ENCODE data around the gene HIC1. TPM values are rescaled to one million over a fixed set of nuclear protein-coding genes. Genes with fewer than 3 reads are reported as not detected.
A peak's percentile ranks its signal among the peaks of the same experiment; 100 is the strongest.

HIC1 gene
- total and polyA plus RNA-seq, 8 donors, result 1.5 to 107 (median 8.9) TPM

GRCh38 chr17:2027528-2028233 is 27.2 kb upstream of the HIC1 start:
- H3K36me3 ChIP-seq, result no peaks in the 10 kb centered on the region
- 54 to 65% (median 60%) methylated on average over 11 of the region's 11 CpGs for WGBS, 5 donors
- H3K4me1 ChIP-seq, result peaks cover 42 to 69% (median 66%) of the 10 kb centered on the region in 4 donors
- H3K27ac ChIP-seq, result no peak overlapping the region
- H3K9me3 ChIP-seq, result no peaks in the 10 kb centered on the region
- intact Hi-C loops (cut with DNase I; ENCODE audit: low total_unique reads), result loop anchor here (5.0 kb wide), 1 partner anchor 120 kb away; no protein-coding TSS in a partner anchor
- H3K27me3 ChIP-seq, result peaks cover 0 to 70% (median 45%) of the 10 kb centered on the region in 3 donors
- TF ChIP-seq POLR2AphosphoS5 (IDR thresholded peaks at IDR 0.05), result no peak
- TF ChIP-seq POLR2A (IDR thresholded peaks at IDR 0.05), result no peak
- no peak for TF ChIP-seq EP300 (IDR thresholded peaks at IDR 0.05)
- TF ChIP-seq CTCF (IDR thresholded peaks at IDR 0.05), result no peak
- DNase-seq, result peak in 1 of 2 donors; percentile 41
- no peak overlapping the region for H3K4me3 ChIP-seq

- intact Hi-C loops (cut with DNase I; ENCODE audit: low total_unique reads), result loop anchor here (5.0 kb wide), 1 partner anchor 121 kb away; no protein-coding TSS in a partner anchor
- Histone ChIP-seq H3K4me1 (peaks cover 42 to 66% (median 64%) of the 10 kb centered on the region in 4 donors), H3K4me3 (no peak overlapping the region), H3K27ac (no peak overlapping the region), H3K27me3 (peaks cover 0 to 64% (median 43%) of the 10 kb centered on the region in 3 donors), H3K9me3 (no peaks in the 10 kb centered on the region), H3K36me3 (peaks cover 0 to under 1% (median under 1%) of the 10 kb centered on the region in 4 donors)
- 68 to 92% (median 85%) methylated on average over 5 of the region's 5 CpGs for WGBS, 5 donors
- no peak for DNase-seq
- no peak for TF ChIP-seq POLR2AphosphoS5 (IDR thresholded peaks at IDR 0.05)
- no peak for TF ChIP-seq EP300 (IDR thresholded peaks at IDR 0.05)
Measured at GRCh38 chr17:2028234-2028614, 26.7 kb upstream of the HIC1 start.

DNA sequence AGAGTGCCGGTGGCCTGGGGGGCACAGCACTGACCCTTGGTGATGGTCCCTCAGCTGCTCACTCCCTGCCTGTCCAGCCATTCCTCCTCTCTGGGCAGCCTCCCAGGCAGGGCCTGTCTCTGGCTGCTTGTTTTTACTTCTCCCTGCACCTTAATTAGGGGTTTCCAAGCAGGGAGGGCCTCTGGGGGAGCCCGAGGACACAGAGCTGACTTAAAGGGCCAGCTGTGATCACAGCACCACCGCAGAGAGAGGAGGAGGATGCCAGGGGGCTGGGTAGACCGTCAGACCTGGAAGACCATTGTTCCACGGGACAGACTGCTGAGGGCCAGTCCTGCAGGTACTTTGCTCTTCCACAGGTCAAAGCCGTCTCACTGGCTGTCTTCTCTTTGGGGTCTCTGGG is 26.2 kb upstream of the HIC1 start:
- Histone ChIP-seq H3K36me3 (peaks cover 0 to 5% (median 5%) of the 10 kb centered on the region in 4 donors), H3K27ac (no peak overlapping the region), H3K4me1 (peaks cover 41 to 66% (median 61%) of the 10 kb centered on the region in 4 donors), H3K27me3 (peaks cover 0 to 59% (median 38%) of the 10 kb centered on the region in 3 donors), H3K9me3 (no peaks in the 10 kb centered on the region), H3K4me3 (no peak overlapping the region)
- intact Hi-C loops (cut with DNase I; ENCODE audit: low total_unique reads), result loop anchor here (5.0 kb wide), 1 partner anchor 121 kb away; no protein-coding TSS in a partner anchor
- TF ChIP-seq POLR2A (IDR thresholded peaks at IDR 0.05) (no peak), CTCF (IDR thresholded peaks at IDR 0.05) (no peak), POLR2AphosphoS5 (IDR thresholded peaks at IDR 0.05) (no peak), EP300 (IDR thresholded peaks at IDR 0.05) (no peak)
- DNase-seq, result no peak
- WGBS, 5 donors, result 54 to 64% (median 63%) methylated on average over 5 to 6 of the region's 6 CpGs

GRCh38 chr17:2029911-2030778 is 24.8 kb upstream of the HIC1 start, which contains the start of gene DPH1:
DPH1 (plus strand) TSS chr17:2030153; CDS start chr17:2030170, 17 bp downstream.
- no peaks in the 10 kb centered on the region for H3K9me3 ChIP-seq
- 0 to 2% (median 1%) methylated on average over 18 to 59 of the region's 59 CpGs for WGBS, 5 donors
- peak within 1 kb of the TSS; percentile 94 to 100 (median 100) for H3K4me3 ChIP-seq
- TF ChIP-seq EP300 (IDR thresholded peaks at IDR 0.05), result no peak
- peak in 1 of 7 experiments; percentile 18 for TF ChIP-seq CTCF (IDR thresholded peaks at IDR 0.05)
- peak; percentile 71 to 93 (median 87) for TF ChIP-seq POLR2AphosphoS5 (IDR thresholded peaks at IDR 0.05)
- no peak for TF ChIP-seq POLR2A (IDR thresholded peaks at IDR 0.05)
- peak; percentile 88 to 95 for DNase-seq
- intact Hi-C loops (cut with DNase I; ENCODE audit: low total_unique reads), result loop anchor here (5.0 kb wide), 1 partner anchor 123 kb away; no protein-coding TSS in a partner anchor
- peak within 1 kb of the TSS; percentile 32 to 83 (median 79) for H3K27ac ChIP-seq
- peaks cover 0 to 45% (median 24%) of the 10 kb centered on the region in 3 donors for H3K27me3 ChIP-seq
- H3K36me3 ChIP-seq, result peaks cover 0 to 15% (median 14%) of the 10 kb centered on the region in 4 donors
- H3K4me1 ChIP-seq, result peaks cover 27 to 56% (median 49%) of the 10 kb centered on the region in 4 donors

Data from stomach (tissue), 9 donors.